Measurements from ENCODE around the gene MGRN1. TPM values are rescaled to one million over a fixed set of nuclear protein-coding genes. Genes with fewer than 3 reads are reported as not detected.
A peak's percentile ranks its signal among the peaks of the same experiment; 100 is the strongest.

The MGRN1 gene
- total RNA-seq, 2 donors from 2014 or later, result 66.9 to 71.4 TPM

- Histone ChIP-seq H3K4me3 (ENCODE audit: low read length) (peak overlapping the region; percentile 86), H3K36me3 (ENCODE audit: control insufficient read depth, insufficient read depth, low read length) (peaks cover 11% of the 10 kb centered on the region), H3K9ac (ENCODE audit: extremely low read depth, low read length, poor library complexity, severe bottlenecking) (peak overlapping the region; percentile 86), H3K9me3 (ENCODE audit: control insufficient read depth, low read length) (no peaks in the 10 kb centered on the region), H3K4me1 (ENCODE audit: control insufficient read depth, insufficient read depth, low read length) (peaks cover 3% of the 10 kb centered on the region), H3K27ac (ENCODE audit: low read depth, low read length) (peak overlapping the region; percentile 90), H3K27me3 (ENCODE audit: control insufficient read depth, insufficient read depth, low read length, poor library complexity, severe bottlenecking) (no peaks in the 10 kb centered on the region)
- peak; percentile 93 for DNase-seq
- no peak for TF ChIP-seq CTCF (conservative IDR thresholded peaks at IDR 0.05)
- H3K9me3 Mint-ChIP-seq, result no peaks in the 10 kb centered on the region
- 0 to 1% methylated on average over 19 to 80 of the region's 80 CpGs for WGBS, 2 experiments (ENCODE audit: insufficient coverage in 1 of 2, insufficient read length in 1 of 2)
- no peaks in the 10 kb centered on the region for H3K27me3 Mint-ChIP-seq (ENCODE audit: insufficient read depth)
- H3K4me1 Mint-ChIP-seq, result peaks cover 10% of the 10 kb centered on the region
- peaks cover 16% of the 10 kb centered on the region for H3K36me3 Mint-ChIP-seq (ENCODE audit: low read depth)
- peak overlapping the region; percentile 93 for H3K27ac Mint-ChIP-seq
- peak overlapping the region; percentile 86 for H3K4me3 Mint-ChIP-seq
Observed at GRCh38 chr16:4624827-4625559, 367 bp downstream of the MGRN1 start.

GRCh38 chr16:4625560-4626159 lies 1.0 kb downstream of the MGRN1 start:
- H3K36me3 ChIP-seq (ENCODE audit: control insufficient read depth, insufficient read depth, low read length), result peaks cover 11% of the 10 kb centered on the region
- TF ChIP-seq CTCF (conservative IDR thresholded peaks at IDR 0.05), result no peak
- no peaks in the 10 kb centered on the region for H3K27me3 ChIP-seq (ENCODE audit: control insufficient read depth, insufficient read depth, low read length, poor library complexity, severe bottlenecking)
- H3K27ac Mint-ChIP-seq, result peak overlapping the region; percentile 93
- H3K36me3 Mint-ChIP-seq (ENCODE audit: low read depth), result peaks cover 16% of the 10 kb centered on the region
- peak overlapping the region; percentile 86 for H3K4me3 ChIP-seq (ENCODE audit: low read length)
- no peak for DNase-seq
- H3K4me1 Mint-ChIP-seq, result peaks cover 10% of the 10 kb centered on the region
- H3K4me1 ChIP-seq (ENCODE audit: control insufficient read depth, insufficient read depth, low read length), result peaks cover 3% of the 10 kb centered on the region
- H3K9me3 ChIP-seq (ENCODE audit: control insufficient read depth, low read length), result no peaks in the 10 kb centered on the region
- H3K9me3 Mint-ChIP-seq, result no peaks in the 10 kb centered on the region
- H3K27ac ChIP-seq (ENCODE audit: low read depth, low read length), result peak overlapping the region; percentile 90
- peak overlapping the region; percentile 86 for H3K9ac ChIP-seq (ENCODE audit: extremely low read depth, low read length, poor library complexity, severe bottlenecking)
- WGBS, 2 experiments (ENCODE audit: insufficient coverage in 1 of 2, insufficient read length in 1 of 2), result 12 to 23% methylated on average over 8 to 11 of the region's 11 CpGs
- peak overlapping the region; percentile 86 for H3K4me3 Mint-ChIP-seq
- H3K27me3 Mint-ChIP-seq (ENCODE audit: insufficient read depth), result no peaks in the 10 kb centered on the region

- Mint-ChIP-seq H3K27ac (no peak overlapping the region), H3K9me3 (peaks cover 6% of the 10 kb centered on the region), H3K4me3 (peak overlapping the region; percentile 86), H3K4me1 (peaks cover 10% of the 10 kb centered on the region), H3K36me3 (ENCODE audit: low read depth) (peaks cover 23% of the 10 kb centered on the region), H3K27me3 (ENCODE audit: insufficient read depth) (no peaks in the 10 kb centered on the region)
- H3K4me1 ChIP-seq (ENCODE audit: control insufficient read depth, insufficient read depth, low read length), result peaks cover 3% of the 10 kb centered on the region
- TF ChIP-seq CTCF (conservative IDR thresholded peaks at IDR 0.05), result no peak
- no peak overlapping the region for H3K9ac ChIP-seq (ENCODE audit: extremely low read depth, low read length, poor library complexity, severe bottlenecking)
- no peak for DNase-seq
- no peak overlapping the region for H3K27ac ChIP-seq (ENCODE audit: low read depth, low read length)
- WGBS, 2 experiments (ENCODE audit: insufficient coverage in 1 of 2, insufficient read length in 1 of 2), result 77 to 80% methylated on average over 6 of the region's 6 CpGs
- H3K36me3 ChIP-seq (ENCODE audit: control insufficient read depth, insufficient read depth, low read length), result peaks cover 11% of the 10 kb centered on the region
- H3K27me3 ChIP-seq (ENCODE audit: control insufficient read depth, insufficient read depth, low read length, poor library complexity, severe bottlenecking), result no peaks in the 10 kb centered on the region
- peak overlapping the region; percentile 86 for H3K4me3 ChIP-seq (ENCODE audit: low read length)
- peaks cover 6% of the 10 kb centered on the region for H3K9me3 ChIP-seq (ENCODE audit: control insufficient read depth, low read length)
Observed at GRCh38 chr16:4626396-4626795, 1.8 kb downstream of the MGRN1 start.
